ENCODE measurements around the gene SMYD2. TPM values are rescaled to one million over a fixed set of nuclear protein-coding genes. Genes with fewer than 3 reads are reported as not detected.

SMYD2 gene
- polyA plus RNA-seq, 4 donors, result 30.2 to 50.8 (median 43.3) TPM

- no peak for DNase-seq (ENCODE audit: low read depth in 4 of 4, low spot score in 3 of 4)
Measured at GRCh38 chr1:214354440-214355148, 73.6 kb downstream of the SMYD2 start.

GRCh38 chr1:214360116-214360515 is 79.2 kb downstream of the SMYD2 start:
- no peak for DNase-seq (ENCODE audit: low read depth in 4 of 4, low spot score in 3 of 4)

- no peak for DNase-seq (ENCODE audit: low read depth in 4 of 4, low spot score in 3 of 4)
Measured at GRCh38 chr1:214360525-214361164, 79.7 kb downstream of the SMYD2 start.

- no peak for DNase-seq (ENCODE audit: low read depth in 4 of 4, low spot score in 3 of 4)
Measured at GRCh38 chr1:214361636-214362035, 80.7 kb downstream of the SMYD2 start.

GRCh38 chr1:214362188-214362882 is 81.4 kb downstream of the SMYD2 start:
- no peak for DNase-seq (ENCODE audit: low read depth in 4 of 4, low spot score in 3 of 4)

GRCh38 chr1:214363386-214363785 is 82.4 kb downstream of the SMYD2 start:
- no peak for DNase-seq (ENCODE audit: low read depth in 4 of 4, low spot score in 3 of 4)

GRCh38 chr1:214364386-214364785 is 83.4 kb downstream of the SMYD2 start:
- no peak for DNase-seq (ENCODE audit: low read depth in 4 of 4, low spot score in 3 of 4)

GRCh38 chr1:214364786-214365295 is 83.9 kb downstream of the SMYD2 start:
- no peak for DNase-seq (ENCODE audit: low read depth in 4 of 4, low spot score in 3 of 4)

GRCh38 chr1:214367841-214368240 is 86.9 kb downstream of the SMYD2 start:
- no peak for DNase-seq (ENCODE audit: low read depth in 4 of 4, low spot score in 3 of 4)

- DNase-seq (ENCODE audit: low read depth in 4 of 4, low spot score in 3 of 4), result no peak
Measured at GRCh38 chr1:214369364-214369763, 88.4 kb downstream of the SMYD2 start.

- no peak for DNase-seq (ENCODE audit: low read depth in 4 of 4, low spot score in 3 of 4)
Measured at GRCh38 chr1:214370615-214371014, 89.7 kb downstream of the SMYD2 start.

- DNase-seq (ENCODE audit: low read depth in 4 of 4, low spot score in 3 of 4), result no peak
Measured at GRCh38 chr1:214372092-214372491, 91.1 kb downstream of the SMYD2 start.

- no peak for DNase-seq (ENCODE audit: low read depth in 4 of 4, low spot score in 3 of 4)
Measured at GRCh38 chr1:214377485-214377884, 96.5 kb downstream of the SMYD2 start.

- no peak for DNase-seq (ENCODE audit: low read depth in 4 of 4, low spot score in 3 of 4)
Measured at GRCh38 chr1:214377886-214378285, 96.9 kb downstream of the SMYD2 start.

- no peak for DNase-seq (ENCODE audit: low read depth in 4 of 4, low spot score in 3 of 4)
Measured at GRCh38 chr1:214378492-214378891, 97.5 kb downstream of the SMYD2 start.

- DNase-seq (ENCODE audit: low read depth in 4 of 4, low spot score in 3 of 4), result no peak
Measured at GRCh38 chr1:214379236-214379970, 98.4 kb downstream of the SMYD2 start.

GRCh38 chr1:214380396-214380795 is 99.4 kb downstream of the SMYD2 start:
- DNase-seq (ENCODE audit: low read depth in 4 of 4, low spot score in 3 of 4), result peak in 1 of 4 donors; percentile 49

- no peak for DNase-seq (ENCODE audit: low read depth in 4 of 4, low spot score in 3 of 4)
Measured at GRCh38 chr1:214380986-214381695, 100.2 kb downstream of the SMYD2 start.

GRCh38 chr1:214383381-214384372 is 102.7 kb downstream of the SMYD2 start:
- DNase-seq (ENCODE audit: low read depth in 4 of 4, low spot score in 3 of 4), result no peak
